SK-N-SH (cell line): ENCODE measurements around the gene IRAK1BP1.

Source experiments
- RAD21 ChIP-seq: IDR thresholded peaks from 2 replicates; pipeline ENCODE4 v1.6.1; 2012; ENCODE audit warnings: mild to moderate bottlenecking, low read length
- TCF12 ChIP-seq: IDR thresholded peaks from 2 replicates; pipeline ENCODE4 v1.4.0; 2012
- TF ChIP-seq, protein P1 (sequence below): IDR thresholded peaks from 2 replicates; pipeline ENCODE4 v1.6.1; 2012; ENCODE audit warnings: mild to moderate bottlenecking, low read depth, low read length, moderate library complexity
- TF ChIP-seq, protein P2 (sequence below): fragments of 200-600 bp; sonication (generic); IDR thresholded peaks from 2 replicates; pipeline ENCODE4 v1.6.1; 2017; ENCODE audit warnings: antibody characterized with exemption, mild to moderate bottlenecking, moderate library complexity
- TF ChIP-seq, protein P3 (sequence below): fragments of 150-350 bp; IDR thresholded peaks from 2 replicates; pipeline ENCODE4 v1.6.1; 2016; ENCODE audit warnings: mild to moderate bottlenecking, low read depth, low read length
- TF ChIP-seq, protein P4 (sequence below): IDR thresholded peaks from 2 replicates; pipeline ENCODE4 v1.4.0; 2012; ENCODE audit warnings: low read depth

DNA sequence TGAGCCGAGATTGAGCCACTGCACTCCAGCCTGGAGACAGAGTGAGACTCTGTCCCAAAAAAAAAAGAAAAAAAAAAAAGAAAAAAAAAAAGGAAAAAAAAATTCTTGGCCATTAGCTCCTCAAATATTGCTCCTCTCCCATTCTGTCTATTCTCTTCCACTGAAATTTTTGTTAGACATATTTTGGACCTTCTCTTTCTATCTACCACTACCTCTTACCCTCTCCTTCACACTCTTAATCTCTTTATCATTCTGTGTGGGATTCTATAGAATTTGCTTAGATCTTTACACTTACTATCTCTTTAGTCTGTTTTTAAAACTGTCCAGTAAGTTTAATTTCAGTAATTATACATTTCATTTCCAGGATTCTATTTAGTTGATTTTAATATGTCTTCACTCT lies 85.0 kb downstream of the IRAK1BP1 start:
- TF ChIP-seq RAD21 (no peak), TCF12 (no peak)
- TF ChIP-seq, protein P1, sequence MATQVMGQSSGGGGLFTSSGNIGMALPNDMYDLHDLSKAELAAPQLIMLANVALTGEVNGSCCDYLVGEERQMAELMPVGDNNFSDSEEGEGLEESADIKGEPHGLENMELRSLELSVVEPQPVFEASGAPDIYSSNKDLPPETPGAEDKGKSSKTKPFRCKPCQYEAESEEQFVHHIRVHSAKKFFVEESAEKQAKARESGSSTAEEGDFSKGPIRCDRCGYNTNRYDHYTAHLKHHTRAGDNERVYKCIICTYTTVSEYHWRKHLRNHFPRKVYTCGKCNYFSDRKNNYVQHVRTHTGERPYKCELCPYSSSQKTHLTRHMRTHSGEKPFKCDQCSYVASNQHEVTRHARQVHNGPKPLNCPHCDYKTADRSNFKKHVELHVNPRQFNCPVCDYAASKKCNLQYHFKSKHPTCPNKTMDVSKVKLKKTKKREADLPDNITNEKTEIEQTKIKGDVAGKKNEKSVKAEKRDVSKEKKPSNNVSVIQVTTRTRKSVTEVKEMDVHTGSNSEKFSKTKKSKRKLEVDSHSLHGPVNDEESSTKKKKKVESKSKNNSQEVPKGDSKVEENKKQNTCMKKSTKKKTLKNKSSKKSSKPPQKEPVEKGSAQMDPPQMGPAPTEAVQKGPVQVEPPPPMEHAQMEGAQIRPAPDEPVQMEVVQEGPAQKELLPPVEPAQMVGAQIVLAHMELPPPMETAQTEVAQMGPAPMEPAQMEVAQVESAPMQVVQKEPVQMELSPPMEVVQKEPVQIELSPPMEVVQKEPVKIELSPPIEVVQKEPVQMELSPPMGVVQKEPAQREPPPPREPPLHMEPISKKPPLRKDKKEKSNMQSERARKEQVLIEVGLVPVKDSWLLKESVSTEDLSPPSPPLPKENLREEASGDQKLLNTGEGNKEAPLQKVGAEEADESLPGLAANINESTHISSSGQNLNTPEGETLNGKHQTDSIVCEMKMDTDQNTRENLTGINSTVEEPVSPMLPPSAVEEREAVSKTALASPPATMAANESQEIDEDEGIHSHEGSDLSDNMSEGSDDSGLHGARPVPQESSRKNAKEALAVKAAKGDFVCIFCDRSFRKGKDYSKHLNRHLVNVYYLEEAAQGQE = no peak
- TF ChIP-seq, protein P2, sequence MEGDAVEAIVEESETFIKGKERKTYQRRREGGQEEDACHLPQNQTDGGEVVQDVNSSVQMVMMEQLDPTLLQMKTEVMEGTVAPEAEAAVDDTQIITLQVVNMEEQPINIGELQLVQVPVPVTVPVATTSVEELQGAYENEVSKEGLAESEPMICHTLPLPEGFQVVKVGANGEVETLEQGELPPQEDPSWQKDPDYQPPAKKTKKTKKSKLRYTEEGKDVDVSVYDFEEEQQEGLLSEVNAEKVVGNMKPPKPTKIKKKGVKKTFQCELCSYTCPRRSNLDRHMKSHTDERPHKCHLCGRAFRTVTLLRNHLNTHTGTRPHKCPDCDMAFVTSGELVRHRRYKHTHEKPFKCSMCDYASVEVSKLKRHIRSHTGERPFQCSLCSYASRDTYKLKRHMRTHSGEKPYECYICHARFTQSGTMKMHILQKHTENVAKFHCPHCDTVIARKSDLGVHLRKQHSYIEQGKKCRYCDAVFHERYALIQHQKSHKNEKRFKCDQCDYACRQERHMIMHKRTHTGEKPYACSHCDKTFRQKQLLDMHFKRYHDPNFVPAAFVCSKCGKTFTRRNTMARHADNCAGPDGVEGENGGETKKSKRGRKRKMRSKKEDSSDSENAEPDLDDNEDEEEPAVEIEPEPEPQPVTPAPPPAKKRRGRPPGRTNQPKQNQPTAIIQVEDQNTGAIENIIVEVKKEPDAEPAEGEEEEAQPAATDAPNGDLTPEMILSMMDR = no peak
- TF ChIP-seq, protein P3, sequence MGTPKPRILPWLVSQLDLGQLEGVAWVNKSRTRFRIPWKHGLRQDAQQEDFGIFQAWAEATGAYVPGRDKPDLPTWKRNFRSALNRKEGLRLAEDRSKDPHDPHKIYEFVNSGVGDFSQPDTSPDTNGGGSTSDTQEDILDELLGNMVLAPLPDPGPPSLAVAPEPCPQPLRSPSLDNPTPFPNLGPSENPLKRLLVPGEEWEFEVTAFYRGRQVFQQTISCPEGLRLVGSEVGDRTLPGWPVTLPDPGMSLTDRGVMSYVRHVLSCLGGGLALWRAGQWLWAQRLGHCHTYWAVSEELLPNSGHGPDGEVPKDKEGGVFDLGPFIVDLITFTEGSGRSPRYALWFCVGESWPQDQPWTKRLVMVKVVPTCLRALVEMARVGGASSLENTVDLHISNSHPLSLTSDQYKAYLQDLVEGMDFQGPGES = no peak
- TF ChIP-seq, protein P4, sequence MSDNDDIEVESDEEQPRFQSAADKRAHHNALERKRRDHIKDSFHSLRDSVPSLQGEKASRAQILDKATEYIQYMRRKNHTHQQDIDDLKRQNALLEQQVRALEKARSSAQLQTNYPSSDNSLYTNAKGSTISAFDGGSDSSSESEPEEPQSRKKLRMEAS = no peak
